ENCODE results near the gene CMIP. TPM values are rescaled to one million over a fixed set of nuclear protein-coding genes. Genes with fewer than 3 reads are reported as not detected.

CMIP gene
- total RNA-seq, 3 donors from 2014 or later: 14.9 to 23.9 (median 17.6) TPM

- Histone ChIP-seq H3K36me3 (no peaks in the 10 kb centered on the region), H3K4me1 (peaks cover 0 to 18% of the 10 kb centered on the region in 2 donors), H3K9me3 (no peaks in the 10 kb centered on the region), H3K27me3 (no peaks in the 10 kb centered on the region), H3K27ac (peak overlapping the region; percentile 83 to 93), H3K4me3 (no peak overlapping the region)
- no peak for TF ChIP-seq POLR2AphosphoS5 (IDR thresholded peaks at IDR 0.05)
- TF ChIP-seq, protein P1, sequence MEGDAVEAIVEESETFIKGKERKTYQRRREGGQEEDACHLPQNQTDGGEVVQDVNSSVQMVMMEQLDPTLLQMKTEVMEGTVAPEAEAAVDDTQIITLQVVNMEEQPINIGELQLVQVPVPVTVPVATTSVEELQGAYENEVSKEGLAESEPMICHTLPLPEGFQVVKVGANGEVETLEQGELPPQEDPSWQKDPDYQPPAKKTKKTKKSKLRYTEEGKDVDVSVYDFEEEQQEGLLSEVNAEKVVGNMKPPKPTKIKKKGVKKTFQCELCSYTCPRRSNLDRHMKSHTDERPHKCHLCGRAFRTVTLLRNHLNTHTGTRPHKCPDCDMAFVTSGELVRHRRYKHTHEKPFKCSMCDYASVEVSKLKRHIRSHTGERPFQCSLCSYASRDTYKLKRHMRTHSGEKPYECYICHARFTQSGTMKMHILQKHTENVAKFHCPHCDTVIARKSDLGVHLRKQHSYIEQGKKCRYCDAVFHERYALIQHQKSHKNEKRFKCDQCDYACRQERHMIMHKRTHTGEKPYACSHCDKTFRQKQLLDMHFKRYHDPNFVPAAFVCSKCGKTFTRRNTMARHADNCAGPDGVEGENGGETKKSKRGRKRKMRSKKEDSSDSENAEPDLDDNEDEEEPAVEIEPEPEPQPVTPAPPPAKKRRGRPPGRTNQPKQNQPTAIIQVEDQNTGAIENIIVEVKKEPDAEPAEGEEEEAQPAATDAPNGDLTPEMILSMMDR (IDR thresholded peaks at IDR 0.05): no peak
- TF ChIP-seq POLR2A (IDR thresholded peaks at IDR 0.05): no peak
- intact Hi-C loops (cut with DNase I; ENCODE audit: low total_unique reads): no loop called here
- no peak for DNase-seq (ENCODE audit: low spot score in 2 of 2)
Observed at GRCh38 chr16:81602256-81602776, 157.7 kb downstream of the CMIP start.

- Histone ChIP-seq H3K27me3 (no peaks in the 10 kb centered on the region), H3K36me3 (no peaks in the 10 kb centered on the region), H3K27ac (peak overlapping the region in 1 of 2 donors; percentile 93), H3K9me3 (no peaks in the 10 kb centered on the region), H3K4me1 (peaks cover 0 to 18% of the 10 kb centered on the region in 2 donors), H3K4me3 (no peak overlapping the region)
- DNase-seq (ENCODE audit: low spot score in 2 of 2): no peak
- TF ChIP-seq, protein P1 (IDR thresholded peaks at IDR 0.05): no peak
- TF ChIP-seq POLR2A (IDR thresholded peaks at IDR 0.05) (no peak), POLR2AphosphoS5 (IDR thresholded peaks at IDR 0.05) (no peak)
- intact Hi-C loops (cut with DNase I; ENCODE audit: low total_unique reads): no loop called here
Observed at GRCh38 chr16:81602792-81603191, 158.2 kb downstream of the CMIP start.

DNA sequence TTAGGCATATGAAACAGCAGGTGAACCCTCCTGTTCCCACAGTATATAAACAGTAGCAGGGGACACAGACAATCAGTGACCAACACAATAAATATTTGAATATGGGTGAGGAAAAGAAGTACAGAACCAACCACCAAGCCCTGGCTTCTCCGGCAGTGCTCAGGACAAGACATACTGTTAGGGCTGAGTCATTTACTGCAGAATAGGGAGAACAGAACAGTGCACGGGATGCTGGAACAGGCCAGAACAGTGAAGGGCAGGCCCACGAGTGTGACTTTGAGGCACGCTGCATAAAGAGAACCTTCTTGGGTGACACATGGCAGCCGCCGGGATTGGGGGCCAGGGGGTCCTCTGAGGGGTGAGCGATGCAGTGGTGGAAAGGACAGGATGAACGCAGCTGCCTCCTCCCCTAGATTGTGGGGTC is 160.4 kb downstream of the CMIP start:
- Histone ChIP-seq H3K4me3 (no peak overlapping the region), H3K27ac (no peak overlapping the region), H3K27me3 (no peaks in the 10 kb centered on the region), H3K4me1 (peaks cover 11 to 13% of the 10 kb centered on the region in 2 donors), H3K36me3 (no peaks in the 10 kb centered on the region), H3K9me3 (no peaks in the 10 kb centered on the region)
- DNase-seq (ENCODE audit: low spot score in 2 of 2): no peak
- intact Hi-C loops (cut with DNase I; ENCODE audit: low total_unique reads): no loop called here
- TF ChIP-seq POLR2AphosphoS5 (IDR thresholded peaks at IDR 0.05) (no peak), POLR2A (IDR thresholded peaks at IDR 0.05) (no peak)
- TF ChIP-seq, protein P1 (IDR thresholded peaks at IDR 0.05): no peak

DNA sequence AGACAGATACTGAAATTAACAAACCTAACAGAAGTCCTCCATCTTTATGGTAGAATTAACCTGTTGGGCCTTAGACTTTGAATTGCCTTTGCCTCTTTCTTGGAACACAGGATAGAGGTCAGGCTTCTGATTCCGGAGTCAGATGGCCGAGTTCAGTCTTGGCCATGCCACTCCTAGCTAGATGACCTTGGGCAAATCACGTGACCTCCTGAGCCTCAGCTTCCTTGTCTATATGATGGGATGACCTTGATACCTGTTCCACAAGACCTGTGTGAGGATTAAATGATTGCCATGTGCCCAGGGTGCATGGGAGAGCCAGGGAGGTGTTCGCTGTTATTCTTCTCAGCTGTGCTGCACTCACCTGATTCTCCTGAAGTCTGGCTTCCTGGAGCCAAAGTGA is 161.4 kb downstream of the CMIP start:
- Histone ChIP-seq H3K27ac (no peak overlapping the region), H3K36me3 (no peaks in the 10 kb centered on the region), H3K27me3 (no peaks in the 10 kb centered on the region), H3K9me3 (no peaks in the 10 kb centered on the region), H3K4me1 (peaks cover 11 to 16% of the 10 kb centered on the region in 2 donors), H3K4me3 (no peak overlapping the region)
- intact Hi-C loops (cut with DNase I; ENCODE audit: low total_unique reads): no loop called here
- TF ChIP-seq POLR2AphosphoS5 (IDR thresholded peaks at IDR 0.05) (no peak), POLR2A (IDR thresholded peaks at IDR 0.05) (no peak)
- TF ChIP-seq, protein P1 (IDR thresholded peaks at IDR 0.05): no peak
- no peak for DNase-seq (ENCODE audit: low spot score in 2 of 2)

DNA sequence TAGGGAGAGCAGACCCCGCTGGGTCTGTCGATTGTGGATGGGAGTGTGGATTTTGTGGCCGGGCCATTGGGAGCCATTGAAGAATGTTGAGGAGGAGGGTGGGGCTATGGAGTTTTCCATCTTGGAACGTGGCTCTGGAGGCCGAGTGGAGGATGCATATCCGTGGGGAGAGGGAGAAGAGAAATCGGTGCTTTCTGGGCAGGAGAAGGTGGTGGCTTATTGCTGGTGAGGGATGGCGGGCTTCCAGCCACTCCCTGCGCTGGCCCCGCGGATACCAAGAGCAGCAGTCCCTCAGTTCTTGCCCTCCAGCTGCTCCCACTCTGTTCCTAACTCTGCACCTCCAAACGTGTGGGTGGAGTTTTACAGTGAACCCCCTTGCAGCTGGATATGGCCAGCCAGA is 162.4 kb downstream of the CMIP start:
- no peak for TF ChIP-seq POLR2AphosphoS5 (IDR thresholded peaks at IDR 0.05)
- no peak for TF ChIP-seq POLR2A (IDR thresholded peaks at IDR 0.05)
- TF ChIP-seq, protein P1 (IDR thresholded peaks at IDR 0.05): no peak
- no peak overlapping the region for H3K27ac ChIP-seq
- H3K27me3 ChIP-seq: no peaks in the 10 kb centered on the region
- no peaks in the 10 kb centered on the region for H3K36me3 ChIP-seq
- peaks cover 10 to 11% of the 10 kb centered on the region in 2 donors for H3K4me1 ChIP-seq
- no peak overlapping the region for H3K4me3 ChIP-seq
- no peaks in the 10 kb centered on the region for H3K9me3 ChIP-seq
- no peak for DNase-seq (ENCODE audit: low spot score in 2 of 2)
- intact Hi-C loops (cut with DNase I; ENCODE audit: low total_unique reads): no loop called here
